ENCODE results near the gene ALDH4A1. TPM values are rescaled to one million over a fixed set of nuclear protein-coding genes. Genes with fewer than 3 reads are reported as not detected.

Gene ALDH4A1
- polyA plus RNA-seq, 1 donor, result 3.1 TPM

- no peak for DNase-seq
- H3K4me3 ChIP-seq (ENCODE audit: low read length), result no peak overlapping the region
- peaks cover 8% of the 10 kb centered on the region for H3K4me1 ChIP-seq (ENCODE audit: control insufficient read depth, insufficient read depth, low read length)
- no peaks in the 10 kb centered on the region for H3K9me3 ChIP-seq (ENCODE audit: control insufficient read depth, low read depth, low read length)
- H3K36me3 ChIP-seq (ENCODE audit: control insufficient read depth, insufficient read depth, low read length), result peaks cover 9% of the 10 kb centered on the region
- H3K27ac ChIP-seq (ENCODE audit: low read length), result peak overlapping the region; percentile 74
- WGBS (ENCODE audit: insufficient coverage, low lambda C conversion rate), result 80% methylated on average over 1 of the region's 17 CpGs
- H3K27me3 ChIP-seq (ENCODE audit: control insufficient read depth, insufficient read depth, low read length), result no peaks in the 10 kb centered on the region
Measured at GRCh38 chr1:18921516-18922251, 19.3 kb upstream of the ALDH4A1 start.

- Histone ChIP-seq H3K36me3 (ENCODE audit: control insufficient read depth, insufficient read depth, low read length) (peaks cover 10% of the 10 kb centered on the region), H3K27ac (ENCODE audit: low read length) (no peak overlapping the region), H3K9me3 (ENCODE audit: control insufficient read depth, low read depth, low read length) (no peaks in the 10 kb centered on the region), H3K4me3 (ENCODE audit: low read length) (no peak overlapping the region), H3K27me3 (ENCODE audit: control insufficient read depth, insufficient read depth, low read length) (no peaks in the 10 kb centered on the region), H3K4me1 (ENCODE audit: control insufficient read depth, insufficient read depth, low read length) (peaks cover 8% of the 10 kb centered on the region)
- no peak for DNase-seq
- WGBS (ENCODE audit: insufficient coverage, low lambda C conversion rate), result no CpG with 5 or more reads among the region's 7 CpGs
Measured at GRCh38 chr1:18920931-18921330, 18.6 kb upstream of the ALDH4A1 start.

GRCh38 chr1:18919956-18920355 lies 17.6 kb upstream of the ALDH4A1 start:
- no peak for DNase-seq
- Histone ChIP-seq H3K27me3 (ENCODE audit: control insufficient read depth, insufficient read depth, low read length) (no peaks in the 10 kb centered on the region), H3K27ac (ENCODE audit: low read length) (no peak overlapping the region), H3K36me3 (ENCODE audit: control insufficient read depth, insufficient read depth, low read length) (peaks cover 10% of the 10 kb centered on the region), H3K4me3 (ENCODE audit: low read length) (no peak overlapping the region), H3K9me3 (ENCODE audit: control insufficient read depth, low read depth, low read length) (no peaks in the 10 kb centered on the region), H3K4me1 (ENCODE audit: control insufficient read depth, insufficient read depth, low read length) (peaks cover 8% of the 10 kb centered on the region)
- WGBS (ENCODE audit: insufficient coverage, low lambda C conversion rate), result 92% methylated on average over 10 of the region's 12 CpGs

- no CpG with 5 or more reads among the region's 31 CpGs for WGBS (ENCODE audit: insufficient coverage, low lambda C conversion rate)
- Histone ChIP-seq H3K27me3 (ENCODE audit: control insufficient read depth, insufficient read depth, low read length) (no peaks in the 10 kb centered on the region), H3K4me3 (ENCODE audit: low read length) (no peak overlapping the region), H3K9me3 (ENCODE audit: control insufficient read depth, low read depth, low read length) (no peaks in the 10 kb centered on the region), H3K27ac (ENCODE audit: low read length) (no peak overlapping the region), H3K4me1 (ENCODE audit: control insufficient read depth, insufficient read depth, low read length) (peaks cover 8% of the 10 kb centered on the region), H3K36me3 (ENCODE audit: control insufficient read depth, insufficient read depth, low read length) (peaks cover 10% of the 10 kb centered on the region)
- no peak for DNase-seq
Measured at GRCh38 chr1:18919197-18919905, 17.0 kb upstream of the ALDH4A1 start.

- Histone ChIP-seq H3K4me3 (ENCODE audit: low read length) (no peak overlapping the region), H3K4me1 (ENCODE audit: control insufficient read depth, insufficient read depth, low read length) (peaks cover 8% of the 10 kb centered on the region), H3K27ac (ENCODE audit: low read length) (no peak overlapping the region), H3K36me3 (ENCODE audit: control insufficient read depth, insufficient read depth, low read length) (peaks cover 10% of the 10 kb centered on the region), H3K27me3 (ENCODE audit: control insufficient read depth, insufficient read depth, low read length) (no peaks in the 10 kb centered on the region), H3K9me3 (ENCODE audit: control insufficient read depth, low read depth, low read length) (no peaks in the 10 kb centered on the region)
- WGBS (ENCODE audit: insufficient coverage, low lambda C conversion rate), result no CpG with 5 or more reads among the region's 14 CpGs
- no peak for DNase-seq
Measured at GRCh38 chr1:18918417-18918816, 16.1 kb upstream of the ALDH4A1 start.

GRCh38 chr1:18917071-18917799 lies 14.9 kb upstream of the ALDH4A1 start:
- no peaks in the 10 kb centered on the region for H3K9me3 ChIP-seq (ENCODE audit: control insufficient read depth, low read depth, low read length)
- no peak overlapping the region for H3K4me3 ChIP-seq (ENCODE audit: low read length)
- H3K36me3 ChIP-seq (ENCODE audit: control insufficient read depth, insufficient read depth, low read length), result peaks cover 10% of the 10 kb centered on the region
- H3K4me1 ChIP-seq (ENCODE audit: control insufficient read depth, insufficient read depth, low read length), result peaks cover 4% of the 10 kb centered on the region
- H3K27me3 ChIP-seq (ENCODE audit: control insufficient read depth, insufficient read depth, low read length), result no peaks in the 10 kb centered on the region
- no CpG with 5 or more reads among the region's 30 CpGs for WGBS (ENCODE audit: insufficient coverage, low lambda C conversion rate)
- no peak for DNase-seq
- H3K27ac ChIP-seq (ENCODE audit: low read length), result no peak overlapping the region

- no peak overlapping the region for H3K27ac ChIP-seq (ENCODE audit: low read length)
- no peak for DNase-seq
Measured at GRCh38 chr1:18915341-18915740, 13.0 kb upstream of the ALDH4A1 start.

GRCh38 chr1:18913065-18913835 lies 10.9 kb upstream of the ALDH4A1 start:
- Histone ChIP-seq H3K27ac (ENCODE audit: low read length) (no peak overlapping the region), H3K9me3 (ENCODE audit: control insufficient read depth, low read depth, low read length) (no peaks in the 10 kb centered on the region), H3K4me1 (ENCODE audit: control insufficient read depth, insufficient read depth, low read length) (no peaks in the 10 kb centered on the region), H3K36me3 (ENCODE audit: control insufficient read depth, insufficient read depth, low read length) (peaks cover 30% of the 10 kb centered on the region), H3K4me3 (ENCODE audit: low read length) (no peak overlapping the region), H3K27me3 (ENCODE audit: control insufficient read depth, insufficient read depth, low read length) (no peaks in the 10 kb centered on the region)
- peak; percentile 47 to 52 for DNase-seq
- no CpG with 5 or more reads among the region's 22 CpGs for WGBS (ENCODE audit: insufficient coverage, low lambda C conversion rate)

More at GRCh38 chr1:18915341-18915740, 13.0 kb upstream of the ALDH4A1 start:
- no CpG with 5 or more reads among the region's 7 CpGs for WGBS (ENCODE audit: insufficient coverage, low lambda C conversion rate)
- Histone ChIP-seq H3K36me3 (ENCODE audit: control insufficient read depth, insufficient read depth, low read length) (peaks cover 19% of the 10 kb centered on the region), H3K27me3 (ENCODE audit: control insufficient read depth, insufficient read depth, low read length) (no peaks in the 10 kb centered on the region), H3K4me1 (ENCODE audit: control insufficient read depth, insufficient read depth, low read length) (no peaks in the 10 kb centered on the region), H3K4me3 (ENCODE audit: low read length) (no peak overlapping the region), H3K9me3 (ENCODE audit: control insufficient read depth, low read depth, low read length) (no peaks in the 10 kb centered on the region)

- Histone ChIP-seq H3K4me1 (ENCODE audit: control insufficient read depth, insufficient read depth, low read length) (no peaks in the 10 kb centered on the region), H3K27ac (ENCODE audit: low read length) (no peak overlapping the region), H3K9me3 (ENCODE audit: control insufficient read depth, low read depth, low read length) (no peaks in the 10 kb centered on the region), H3K36me3 (ENCODE audit: control insufficient read depth, insufficient read depth, low read length) (peaks cover 32% of the 10 kb centered on the region), H3K4me3 (ENCODE audit: low read length) (no peak overlapping the region), H3K27me3 (ENCODE audit: control insufficient read depth, insufficient read depth, low read length) (no peaks in the 10 kb centered on the region)
- WGBS (ENCODE audit: insufficient coverage, low lambda C conversion rate), result no CpG with 5 or more reads among the region's 3 CpGs
- DNase-seq, result no peak
Measured at GRCh38 chr1:18912550-18912949, 10.2 kb upstream of the ALDH4A1 start.

Data from large intestine (tissue), 3 donors.